Thoracic aorta (tissue), 2 donors: Measurements from ENCODE around the gene CAMTA2. TPM values are rescaled to one million over a fixed set of nuclear protein-coding genes. Genes with fewer than 3 reads are reported as not detected.
A peak's percentile ranks its signal among the peaks of the same experiment; 100 is the strongest.

ENCODE experiments used
- ATAC-seq: fragments of 150-250 bp; one replicate; pipeline ENCODE4 v1.8.0; 2017; ENCODE audit warnings: low read depth; ENCODE audit not compliant: insufficient number of reproducible peaks, low FRiP score
- DNase-seq: peaks from one replicate; pipeline ENCODE4 v3.0.0-alpha.2; 2020; ENCODE audit warnings: low spot score
- H3K27ac ChIP-seq, 2 donors: fragments of 200-600 bp; sonication (generic); 1 replicate in 1 of 2; 2 replicates in 1 of 2; pipeline ENCODE4 v1.5.1; 2016; ENCODE audit warnings: mild to moderate bottlenecking in 2 of 2, moderate library complexity in 2 of 2
- H3K27me3 ChIP-seq: fragments of 200-600 bp; sonication (generic); replicated peaks from 2 replicates; pipeline ENCODE4 v1.6.0; 2016; ENCODE audit warnings: mild to moderate bottlenecking; ENCODE audit not compliant: insufficient read depth
- H3K36me3 ChIP-seq: fragments of 200-600 bp; sonication (generic); one replicate; pipeline ENCODE4 v1.5.1; 2016
- H3K4me1 ChIP-seq, 2 donors: fragments of 200-600 bp; sonication (generic); 1 replicate in 1 of 2; 2 replicates in 1 of 2; pipeline versions ENCODE4 v1.5.1 to v1.6.0; 2016; ENCODE audit warnings: low read depth in 2 of 2, mild to moderate bottlenecking in 1 of 2; ENCODE audit not compliant: control insufficient read depth in 1 of 2
- H3K4me3 ChIP-seq: fragments of 200-600 bp; sonication (generic); 2 replicates; pipeline ENCODE4 v1.5.1; 2016; ENCODE audit warnings: mild to moderate bottlenecking
- H3K9me3 ChIP-seq: fragments of 200-600 bp; sonication (generic); 2 replicates; pipeline ENCODE4 v1.5.1; 2016
- total RNA-seq, 2 donors: library from RNA; depleted of rRNA; stranded (reverse); fragments of >200 nt; gene quantifications; one replicate each; pipeline versions ENCODE4 v1.1.0 to v1.2.3, GENCODE V29; 2016
- TF ChIP-seq, protein P1 (sequence below): fragments of 200-600 bp; sonication (generic); IDR thresholded peaks from one replicate; pipeline ENCODE4 v1.5.1; 2019; ENCODE audit warnings: antibody characterized with exemption

Gene CAMTA2
- total RNA-seq, 2 donors from 2014 or later, result 31.3 to 34.0 TPM

GRCh38 chr17:4940555-4941318 lies 46.7 kb downstream of the CAMTA2 start:
- Histone ChIP-seq H3K4me1 (peaks cover 34 to 64% of the 10 kb centered on the region in 2 donors), H3K27me3 (no peaks in the 10 kb centered on the region), H3K36me3 (peaks cover 25% of the 10 kb centered on the region), H3K27ac (peak overlapping the region; percentile 76 to 95), H3K9me3 (no peaks in the 10 kb centered on the region), H3K4me3 (peak overlapping the region; percentile 92)
- ATAC-seq, result no peak
- TF ChIP-seq, protein P1, sequence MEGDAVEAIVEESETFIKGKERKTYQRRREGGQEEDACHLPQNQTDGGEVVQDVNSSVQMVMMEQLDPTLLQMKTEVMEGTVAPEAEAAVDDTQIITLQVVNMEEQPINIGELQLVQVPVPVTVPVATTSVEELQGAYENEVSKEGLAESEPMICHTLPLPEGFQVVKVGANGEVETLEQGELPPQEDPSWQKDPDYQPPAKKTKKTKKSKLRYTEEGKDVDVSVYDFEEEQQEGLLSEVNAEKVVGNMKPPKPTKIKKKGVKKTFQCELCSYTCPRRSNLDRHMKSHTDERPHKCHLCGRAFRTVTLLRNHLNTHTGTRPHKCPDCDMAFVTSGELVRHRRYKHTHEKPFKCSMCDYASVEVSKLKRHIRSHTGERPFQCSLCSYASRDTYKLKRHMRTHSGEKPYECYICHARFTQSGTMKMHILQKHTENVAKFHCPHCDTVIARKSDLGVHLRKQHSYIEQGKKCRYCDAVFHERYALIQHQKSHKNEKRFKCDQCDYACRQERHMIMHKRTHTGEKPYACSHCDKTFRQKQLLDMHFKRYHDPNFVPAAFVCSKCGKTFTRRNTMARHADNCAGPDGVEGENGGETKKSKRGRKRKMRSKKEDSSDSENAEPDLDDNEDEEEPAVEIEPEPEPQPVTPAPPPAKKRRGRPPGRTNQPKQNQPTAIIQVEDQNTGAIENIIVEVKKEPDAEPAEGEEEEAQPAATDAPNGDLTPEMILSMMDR, result no peak
- DNase-seq, result no peak

GRCh38 chr17:4939796-4940554 lies 47.5 kb downstream of the CAMTA2 start, which contains the start of the genes RNF167 and SLC25A11:
Gene RNF167 (plus strand): TSS chr17:4940268. CDS start chr17:4940910, 642 bp downstream.
Gene SLC25A11 (minus strand): TSS chr17:4940046. CDS start chr17:4939910, 136 bp downstream.
- H3K27ac ChIP-seq, result peak within 1 kb of the TSS; percentile 76 to 95
- no peaks in the 10 kb centered on the region for H3K9me3 ChIP-seq
- H3K36me3 ChIP-seq, result peaks cover 22% of the 10 kb centered on the region
- peak within 1 kb of the TSS; percentile 92 for H3K4me3 ChIP-seq
- peaks cover 26 to 56% of the 10 kb centered on the region in 2 donors for H3K4me1 ChIP-seq
- TF ChIP-seq, protein P1, result peak; percentile 16
- peak; percentile 88 for DNase-seq
- peak; percentile 95 for ATAC-seq
- no peaks in the 10 kb centered on the region for H3K27me3 ChIP-seq

DNA sequence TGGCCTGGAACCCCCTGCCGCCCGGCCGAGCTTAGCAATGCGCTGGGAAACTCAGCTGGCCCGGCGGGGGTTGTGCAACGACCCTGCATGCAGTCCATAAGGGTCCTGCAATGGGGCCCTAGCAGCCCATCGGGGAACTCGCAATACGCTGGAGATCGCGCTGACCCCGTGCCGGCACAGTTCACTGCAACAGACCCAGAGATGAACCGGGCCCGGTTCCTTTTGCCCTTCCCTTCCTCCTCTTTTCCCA lies 48.0 kb downstream of the CAMTA2 start:
- Histone ChIP-seq H3K27ac (peak overlapping the region; percentile 76 to 95), H3K36me3 (peaks cover 22% of the 10 kb centered on the region), H3K27me3 (no peaks in the 10 kb centered on the region), H3K9me3 (no peaks in the 10 kb centered on the region), H3K4me3 (peak overlapping the region; percentile 92), H3K4me1 (peaks cover 21 to 54% of the 10 kb centered on the region in 2 donors)
- ATAC-seq, result no peak
- DNase-seq, result no peak
- TF ChIP-seq, protein P1, result no peak

- Histone ChIP-seq H3K4me3 (peak overlapping the region; percentile 92), H3K9me3 (no peaks in the 10 kb centered on the region), H3K4me1 (peaks cover 20 to 54% of the 10 kb centered on the region in 2 donors), H3K27ac (peak overlapping the region; percentile 76 to 95), H3K36me3 (peaks cover 22% of the 10 kb centered on the region), H3K27me3 (no peaks in the 10 kb centered on the region)
- DNase-seq, result no peak
- TF ChIP-seq, protein P1, result no peak
- ATAC-seq, result no peak
Measured at GRCh38 chr17:4938688-4939545, 48.6 kb downstream of the CAMTA2 start.
